ENCODE measurements around the gene ATXN2.
A peak's percentile ranks its signal among the peaks of the same experiment; 100 is the strongest.
"Not testable (repeated sequence)": the region's sequence is repeated elsewhere in the genome, so short reads cannot be mapped to it uniquely, and the experiment has no call there.

ATXN2 gene, protein sequence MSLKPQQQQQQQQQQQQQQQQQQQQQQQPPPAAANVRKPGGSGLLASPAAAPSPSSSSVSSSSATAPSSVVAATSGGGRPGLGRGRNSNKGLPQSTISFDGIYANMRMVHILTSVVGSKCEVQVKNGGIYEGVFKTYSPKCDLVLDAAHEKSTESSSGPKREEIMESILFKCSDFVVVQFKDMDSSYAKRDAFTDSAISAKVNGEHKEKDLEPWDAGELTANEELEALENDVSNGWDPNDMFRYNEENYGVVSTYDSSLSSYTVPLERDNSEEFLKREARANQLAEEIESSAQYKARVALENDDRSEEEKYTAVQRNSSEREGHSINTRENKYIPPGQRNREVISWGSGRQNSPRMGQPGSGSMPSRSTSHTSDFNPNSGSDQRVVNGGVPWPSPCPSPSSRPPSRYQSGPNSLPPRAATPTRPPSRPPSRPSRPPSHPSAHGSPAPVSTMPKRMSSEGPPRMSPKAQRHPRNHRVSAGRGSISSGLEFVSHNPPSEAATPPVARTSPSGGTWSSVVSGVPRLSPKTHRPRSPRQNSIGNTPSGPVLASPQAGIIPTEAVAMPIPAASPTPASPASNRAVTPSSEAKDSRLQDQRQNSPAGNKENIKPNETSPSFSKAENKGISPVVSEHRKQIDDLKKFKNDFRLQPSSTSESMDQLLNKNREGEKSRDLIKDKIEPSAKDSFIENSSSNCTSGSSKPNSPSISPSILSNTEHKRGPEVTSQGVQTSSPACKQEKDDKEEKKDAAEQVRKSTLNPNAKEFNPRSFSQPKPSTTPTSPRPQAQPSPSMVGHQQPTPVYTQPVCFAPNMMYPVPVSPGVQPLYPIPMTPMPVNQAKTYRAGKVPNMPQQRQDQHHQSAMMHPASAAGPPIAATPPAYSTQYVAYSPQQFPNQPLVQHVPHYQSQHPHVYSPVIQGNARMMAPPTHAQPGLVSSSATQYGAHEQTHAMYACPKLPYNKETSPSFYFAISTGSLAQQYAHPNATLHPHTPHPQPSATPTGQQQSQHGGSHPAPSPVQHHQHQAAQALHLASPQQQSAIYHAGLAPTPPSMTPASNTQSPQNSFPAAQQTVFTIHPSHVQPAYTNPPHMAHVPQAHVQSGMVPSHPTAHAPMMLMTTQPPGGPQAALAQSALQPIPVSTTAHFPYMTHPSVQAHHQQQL

DNA sequence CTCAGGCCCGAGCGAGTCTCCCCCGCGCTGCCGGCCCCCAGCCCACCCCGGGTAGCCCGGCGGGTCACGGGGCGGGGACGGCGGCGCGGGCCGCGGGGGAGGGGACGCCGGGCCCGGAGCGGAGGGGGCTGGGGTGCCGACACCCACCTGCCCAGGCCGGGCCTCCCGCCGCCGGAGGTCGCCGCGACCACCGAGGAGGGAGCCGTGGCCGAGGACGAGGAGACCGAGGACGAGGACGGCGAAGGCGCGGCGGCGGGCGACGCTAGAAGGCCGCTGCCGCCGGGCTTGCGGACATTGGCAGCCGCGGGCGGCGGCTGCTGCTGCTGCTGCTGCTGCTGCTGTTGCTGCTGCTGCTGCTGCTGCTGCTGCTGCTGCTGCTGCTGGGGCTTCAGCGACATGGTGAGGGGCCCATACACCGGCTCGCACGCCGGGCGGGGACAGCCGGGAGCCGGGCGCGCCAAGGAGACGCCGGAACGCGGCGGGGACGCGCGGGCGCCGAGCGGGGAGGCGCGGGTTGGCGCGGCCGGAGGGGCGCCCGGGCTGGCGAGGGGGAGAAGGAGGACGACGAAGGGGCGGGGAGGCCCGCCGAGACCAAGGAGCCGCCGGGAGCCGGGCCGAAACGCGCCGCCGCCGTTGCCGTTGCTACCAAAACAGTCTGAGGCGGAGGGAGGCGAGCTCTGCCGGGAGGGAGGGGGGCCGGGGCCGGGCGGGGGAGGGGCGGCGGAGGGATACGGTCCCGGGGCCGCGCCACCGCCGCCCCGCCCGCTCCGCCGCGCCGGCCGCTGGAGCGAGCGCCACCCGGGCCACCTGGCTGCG, at the start of gene ATXN2:
Gene ATXN2, minus strand, starts transcription at position 679 of the 816 bp plus-strand sequence. Its CDS starts 281 bp downstream, at position 398.
- peak; percentile 90 for DNase-seq

DNA sequence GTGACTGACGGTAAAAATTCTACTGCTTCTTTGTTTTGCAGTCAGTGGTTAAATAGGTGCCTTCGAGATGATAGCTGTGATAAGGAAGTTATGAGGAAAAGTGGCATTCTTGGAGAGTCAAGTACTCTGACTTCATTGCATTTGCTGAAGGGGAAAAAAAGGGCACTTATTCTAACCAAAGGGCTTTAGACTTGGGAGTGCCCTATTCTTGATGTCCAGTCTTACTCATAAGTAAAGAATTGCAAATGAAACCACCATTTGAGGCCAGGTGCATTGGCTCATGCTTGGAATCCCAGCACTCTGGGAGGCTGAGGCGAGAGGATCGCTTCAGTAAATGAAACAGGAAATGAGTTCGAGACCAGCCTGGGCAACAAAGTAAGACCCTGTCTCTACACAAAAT, 46.3 kb upstream of the ATXN2 start:
- no peak for DNase-seq

DNA sequence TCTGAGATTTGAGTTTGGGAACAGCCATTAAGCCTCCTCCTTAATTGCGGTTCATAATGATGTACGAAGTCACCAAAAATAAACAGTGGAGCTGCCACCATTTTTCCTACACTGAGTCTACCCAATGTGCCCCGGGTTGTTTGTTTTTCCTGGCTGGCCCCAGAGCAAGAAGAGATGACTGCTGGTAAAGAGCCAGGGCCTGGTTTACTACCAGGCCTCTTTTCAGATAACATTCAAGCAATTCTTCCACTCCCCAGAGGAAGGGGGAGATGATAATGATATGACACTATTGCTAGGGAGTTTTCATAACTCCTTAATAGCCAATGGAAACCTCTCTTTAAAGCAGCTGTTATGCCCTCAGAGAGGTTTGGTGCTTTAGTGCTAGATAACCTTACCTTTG, 44.3 kb upstream of the ATXN2 start:
- no peak for DNase-seq

DNA sequence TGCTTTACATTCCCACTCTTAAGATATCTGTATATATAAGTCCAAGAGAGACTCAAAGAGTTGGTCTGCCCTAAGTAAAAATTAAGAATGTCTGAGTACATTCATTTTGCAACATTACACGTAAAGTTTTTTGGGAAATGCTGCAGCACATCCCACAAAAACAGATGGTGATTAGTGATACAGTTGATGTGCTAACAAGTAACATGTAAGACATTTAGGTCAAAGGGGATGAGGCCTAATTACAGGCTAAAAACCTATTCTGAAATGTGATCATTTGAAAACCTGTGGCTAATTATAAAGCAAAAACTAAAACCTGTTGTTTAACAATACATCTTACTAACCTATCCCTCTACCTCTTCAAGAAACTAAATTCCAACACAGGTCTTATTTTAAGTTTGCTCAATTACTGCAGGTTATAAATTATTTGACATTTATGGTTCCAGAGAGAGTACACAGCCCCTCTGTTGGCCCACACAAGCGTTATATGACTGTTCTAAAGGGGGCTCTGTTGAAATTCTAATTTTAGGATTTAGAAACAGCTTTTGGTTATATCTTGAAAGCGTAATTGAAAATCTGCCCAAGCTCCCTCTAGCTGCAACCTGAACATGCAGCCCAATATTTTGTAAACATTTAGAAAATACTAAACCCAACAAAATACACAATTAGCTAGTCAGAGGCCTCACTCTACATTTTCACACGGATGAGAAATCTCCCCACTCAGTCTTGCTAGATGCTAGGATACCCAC, 43.7 kb upstream of the ATXN2 start:
- DNase-seq, result no peak

DNA sequence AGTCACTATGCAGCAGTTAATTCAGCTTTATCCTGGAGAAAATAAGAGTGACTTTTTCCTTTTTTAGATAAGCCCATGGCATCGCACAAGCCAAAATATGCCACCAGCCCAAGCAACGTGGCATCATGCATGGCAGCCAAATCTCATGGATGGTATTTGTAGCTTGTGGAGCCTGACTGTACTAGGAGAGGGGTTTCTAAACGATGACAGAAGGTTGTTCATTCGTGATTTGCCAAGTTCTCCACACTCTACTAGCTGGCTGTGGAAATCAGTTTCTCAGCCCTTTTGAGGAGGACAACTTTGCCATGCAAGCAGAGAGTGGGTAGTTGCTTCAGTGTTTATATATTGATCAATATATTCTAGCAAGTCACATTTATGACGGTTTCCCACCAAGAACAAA, 41.4 kb upstream of the ATXN2 start:
- DNase-seq, result no peak

DNA sequence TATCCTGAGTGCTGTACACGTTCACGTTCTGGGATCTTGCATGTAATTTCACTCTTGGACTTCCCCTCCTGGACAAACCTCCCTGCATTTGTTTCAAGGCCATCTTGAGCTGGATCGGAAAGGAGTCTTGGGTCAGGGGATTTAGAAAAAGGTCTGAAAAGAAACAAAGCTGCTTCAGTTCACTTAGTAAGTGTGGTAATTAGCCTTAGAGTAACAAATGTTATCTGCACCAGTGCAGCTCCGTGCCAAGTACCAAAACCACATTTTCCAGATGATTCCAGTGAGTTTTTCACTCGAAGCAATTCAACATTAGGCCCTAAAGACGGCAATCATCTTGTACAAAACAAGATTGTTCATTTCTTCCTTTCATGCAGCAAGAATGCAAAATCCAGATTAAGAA, 39.4 kb upstream of the ATXN2 start:
- DNase-seq, result no peak

DNA sequence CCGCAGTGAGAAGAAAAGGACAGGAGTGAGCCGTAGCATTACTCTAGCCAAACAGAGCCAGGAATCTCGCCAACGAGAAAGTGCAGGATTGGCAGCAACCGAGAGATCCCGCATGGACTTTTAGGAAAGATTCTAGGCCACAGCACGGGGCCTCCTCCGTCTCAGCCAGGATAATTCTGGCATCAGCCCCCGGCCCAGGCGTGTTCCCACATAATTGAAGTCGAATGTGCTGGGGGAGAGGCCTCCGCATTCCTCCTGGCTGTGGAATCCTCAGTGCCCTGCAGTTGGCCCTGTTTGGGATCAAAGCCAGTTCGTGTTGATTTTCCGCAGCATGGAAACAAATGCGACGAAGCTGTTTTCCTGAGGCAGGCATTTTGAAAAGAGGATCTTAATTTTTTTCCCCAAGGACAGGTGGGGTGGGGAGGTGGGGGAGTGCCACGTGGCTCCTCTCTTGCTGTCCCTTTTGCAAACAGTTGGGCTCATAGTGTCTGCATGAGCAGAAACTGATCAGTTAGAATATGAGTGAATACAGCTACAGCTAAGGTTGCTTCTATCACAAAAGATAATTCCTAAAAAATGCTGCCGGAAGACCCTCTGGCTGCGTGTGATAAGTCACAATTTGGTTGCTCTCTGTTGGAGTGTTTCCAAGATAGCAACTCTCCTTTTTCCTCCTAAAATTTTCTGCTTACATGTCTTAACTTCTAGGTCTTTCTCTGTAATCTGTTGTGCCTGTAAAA, 37.3 kb upstream of the ATXN2 start:
- peak; percentile 93 for DNase-seq

DNA sequence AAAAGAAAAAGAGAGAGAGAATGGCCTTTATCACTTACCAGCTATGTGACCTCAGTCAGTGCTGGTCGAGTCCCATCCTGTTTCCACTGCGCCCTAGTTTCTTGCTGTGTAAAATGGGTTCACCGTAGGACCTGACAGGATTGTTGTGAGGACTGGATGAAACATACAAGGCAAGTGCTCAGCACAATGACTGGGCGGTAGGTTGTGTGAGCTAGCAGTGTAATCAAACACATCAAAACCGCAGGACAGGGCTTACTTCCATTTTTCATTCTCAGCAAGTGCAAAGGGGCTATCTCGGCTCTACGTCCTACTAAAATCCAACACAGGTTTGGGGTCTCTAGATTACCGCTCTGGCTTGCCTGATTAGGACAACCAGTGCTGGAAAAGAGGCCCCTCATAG, 36.4 kb upstream of the ATXN2 start:
- no peak for DNase-seq

DNA sequence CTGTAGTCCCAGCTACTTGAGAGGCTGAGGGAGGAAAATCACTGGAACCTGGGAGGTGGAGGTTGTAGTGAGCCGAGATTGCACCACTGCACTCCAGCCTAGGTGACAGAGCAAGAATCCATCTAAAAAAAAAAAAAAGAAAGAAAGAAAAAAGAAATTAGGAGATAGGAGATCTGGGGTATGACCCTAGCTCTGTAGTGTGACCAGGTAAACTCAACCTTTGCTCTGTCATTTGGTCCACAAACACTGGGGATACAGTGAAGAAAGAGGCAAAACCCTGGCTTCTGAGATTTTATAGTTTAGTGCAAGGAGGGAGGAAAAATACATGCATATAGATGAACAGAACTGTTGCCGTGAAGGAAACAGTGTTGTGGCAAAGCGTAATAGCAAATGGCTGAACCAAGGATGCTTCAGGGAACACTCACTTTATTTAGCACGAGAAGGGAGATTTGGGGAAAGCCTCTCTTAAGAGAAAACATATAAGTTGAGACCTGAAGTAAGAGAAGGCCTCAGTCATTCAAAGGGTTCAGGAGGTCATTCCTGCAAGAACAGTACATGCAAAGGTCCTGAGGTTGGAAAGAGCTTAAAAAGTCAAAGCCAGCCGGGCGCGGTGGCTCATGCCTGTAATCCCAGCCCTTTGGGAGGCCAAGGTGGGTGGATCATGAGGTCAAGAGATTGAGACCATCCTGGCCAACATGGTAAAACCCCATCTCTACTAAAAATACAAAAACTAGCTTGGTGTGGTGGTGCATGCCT, 29.6 kb upstream of the ATXN2 start:
- no peak for DNase-seq

DNA sequence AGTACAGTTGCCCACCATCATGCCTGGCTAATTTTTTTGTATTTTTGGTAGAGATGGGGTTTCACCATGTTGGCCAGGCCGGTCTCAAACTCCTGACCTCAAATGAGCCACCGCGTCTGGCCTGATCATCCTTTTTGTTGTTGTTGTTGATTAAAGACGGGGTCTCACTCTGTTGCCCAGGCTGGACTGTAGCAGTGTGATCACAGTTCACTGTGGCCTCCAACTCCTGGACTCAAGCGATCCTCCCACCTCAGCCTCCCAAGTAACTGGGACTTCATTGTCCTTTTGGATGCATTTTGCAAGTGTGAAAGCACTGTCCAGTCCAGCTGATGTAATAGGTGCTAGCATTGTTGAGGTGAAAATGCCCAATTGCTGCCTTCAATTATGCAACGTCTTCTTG, 27.1 kb upstream of the ATXN2 start:
- no peak for DNase-seq

DNA sequence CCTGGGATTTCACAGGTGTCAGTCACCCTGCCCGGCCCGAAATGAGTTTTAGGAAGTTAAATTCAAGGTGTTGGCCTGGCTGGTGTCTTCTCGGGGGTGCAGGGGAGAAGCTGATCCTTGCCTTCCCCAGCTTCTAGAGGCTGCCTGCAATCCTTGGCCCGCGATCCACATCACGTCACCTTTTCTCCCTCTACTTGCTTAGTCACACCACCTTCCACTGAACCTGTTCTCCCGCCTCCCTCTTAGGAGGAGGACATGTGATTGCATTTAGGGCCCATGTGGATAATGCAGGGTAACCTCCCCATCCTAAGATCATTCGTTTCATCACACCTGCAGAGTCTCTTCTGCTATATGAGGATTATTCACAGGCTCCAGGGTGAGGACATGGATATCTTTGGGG, 25.4 kb upstream of the ATXN2 start:
- DNase-seq, result no peak

DNA sequence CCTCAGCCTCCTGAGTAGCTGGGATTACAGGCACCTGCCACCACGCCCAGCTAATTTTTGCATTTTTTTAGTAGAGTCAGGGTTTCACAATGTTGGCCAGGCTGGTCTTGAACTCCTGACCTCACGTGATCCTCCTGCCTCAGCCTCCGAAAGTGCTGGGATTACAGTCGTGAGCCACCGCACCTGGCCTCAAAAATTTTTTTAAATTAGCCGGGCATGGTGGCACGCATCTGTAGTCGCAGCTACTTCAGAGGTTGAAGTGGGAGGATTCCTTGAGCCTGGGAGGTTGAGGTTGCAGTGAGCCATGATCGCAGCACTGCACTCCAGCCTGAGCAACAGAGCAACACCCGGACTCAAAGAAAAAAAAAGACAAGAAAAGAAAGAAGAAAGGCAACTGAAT, 18.7 kb upstream of the ATXN2 start:
- not testable (repeated sequence) for DNase-seq

DNA sequence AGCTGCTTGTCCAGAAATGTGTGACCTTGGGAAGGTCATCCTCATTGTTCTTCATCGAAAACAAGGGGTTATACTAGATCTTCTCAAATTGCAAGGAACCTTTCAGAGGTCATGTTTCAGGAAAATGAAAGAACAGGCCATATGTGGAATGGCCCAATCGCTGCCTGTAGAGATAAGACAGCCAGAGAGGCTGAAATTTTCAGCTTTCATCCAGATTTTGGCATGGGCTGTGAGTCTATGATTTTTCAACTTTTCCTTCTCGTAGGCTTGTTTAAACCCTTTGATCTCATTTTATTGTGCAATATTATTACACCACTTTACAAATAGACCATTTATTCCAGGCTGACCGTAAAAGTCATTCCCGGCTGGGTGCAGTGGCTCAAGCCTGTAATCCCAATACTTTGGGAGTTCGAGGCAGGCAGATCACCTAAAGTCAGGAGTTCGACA, 17.1 kb upstream of the ATXN2 start:
- no peak for DNase-seq

DNA sequence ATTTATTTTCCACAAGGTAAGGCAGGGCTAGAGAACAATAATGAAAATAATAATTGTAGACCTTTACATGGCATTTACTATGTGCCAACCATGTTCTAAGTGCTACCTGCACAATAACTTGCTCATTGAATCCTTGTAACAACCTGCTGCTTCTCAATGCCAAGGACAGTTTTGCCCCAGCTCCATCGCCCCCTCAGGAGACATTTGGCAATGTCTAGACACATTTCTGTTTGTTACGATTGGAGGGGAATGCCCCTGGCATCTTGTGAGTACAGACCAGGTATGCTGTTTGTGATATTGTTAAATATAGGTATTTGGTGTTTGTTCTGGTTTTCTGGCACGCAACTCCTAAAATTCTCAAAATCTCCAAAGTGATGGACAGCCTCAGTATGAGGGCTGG, 8.1 kb upstream of the ATXN2 start:
- DNase-seq, result no peak

DNA sequence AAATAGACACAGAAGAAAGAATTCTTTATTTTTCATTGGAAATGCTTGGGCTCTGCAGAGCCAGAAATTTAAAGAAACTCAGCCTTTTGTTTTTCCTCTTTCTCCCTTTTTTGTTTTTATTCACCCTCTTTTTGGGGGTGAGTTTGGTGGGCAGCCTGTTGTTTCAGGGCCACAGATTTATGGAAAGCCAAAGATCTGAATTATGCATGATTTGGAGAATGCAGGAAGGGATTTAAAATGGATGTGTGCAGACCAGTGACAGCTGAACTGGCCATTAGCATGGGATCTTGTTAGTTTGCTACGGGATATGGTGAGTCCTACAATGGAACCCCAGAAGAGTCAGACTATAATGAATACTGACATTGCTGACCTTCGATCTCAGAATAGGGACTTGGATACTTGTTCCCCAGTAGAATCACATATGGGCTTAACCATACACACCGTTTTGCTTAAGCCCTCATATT, 7.7 kb upstream of the ATXN2 start:
- DNase-seq, result no peak

DNA sequence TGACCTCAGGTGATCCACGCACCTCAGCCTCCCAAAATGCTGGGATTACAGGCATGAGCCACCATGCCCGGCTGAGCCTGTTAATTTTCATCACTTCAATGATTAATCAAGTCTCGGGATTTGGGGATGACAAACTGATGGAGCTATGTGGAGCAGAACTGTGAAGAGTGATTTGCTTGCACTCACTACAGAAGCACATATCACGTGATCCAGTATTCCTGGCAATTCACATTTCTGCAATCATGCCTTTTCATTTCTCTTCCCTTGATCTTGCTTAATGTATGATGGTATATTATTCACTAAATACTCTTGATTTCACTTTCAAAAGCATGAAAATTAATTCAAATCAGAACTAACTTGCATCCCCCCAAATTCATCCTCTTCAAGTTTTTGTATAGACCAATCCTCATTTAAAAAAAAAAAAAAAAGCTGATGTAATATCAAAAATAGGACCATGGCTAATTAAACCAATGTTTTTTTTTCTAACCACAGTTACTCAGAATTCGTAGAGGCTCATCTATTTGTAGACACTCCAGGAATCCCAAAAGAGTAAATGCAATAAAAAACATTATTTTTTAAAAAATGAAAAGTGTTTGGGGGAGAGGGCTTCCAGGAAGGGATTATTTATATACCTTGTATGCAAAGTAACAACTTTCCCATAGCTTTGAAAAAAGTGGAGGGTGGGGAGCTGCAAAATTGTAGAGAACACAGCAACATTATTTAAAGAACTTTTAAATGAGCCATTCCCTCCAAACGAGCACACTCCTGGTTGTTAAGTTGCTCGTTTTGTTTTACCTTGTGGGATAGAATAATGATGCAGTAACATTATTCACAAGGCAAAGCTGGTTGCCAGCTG, 7.0 kb upstream of the ATXN2 start:
- no peak for DNase-seq

DNA sequence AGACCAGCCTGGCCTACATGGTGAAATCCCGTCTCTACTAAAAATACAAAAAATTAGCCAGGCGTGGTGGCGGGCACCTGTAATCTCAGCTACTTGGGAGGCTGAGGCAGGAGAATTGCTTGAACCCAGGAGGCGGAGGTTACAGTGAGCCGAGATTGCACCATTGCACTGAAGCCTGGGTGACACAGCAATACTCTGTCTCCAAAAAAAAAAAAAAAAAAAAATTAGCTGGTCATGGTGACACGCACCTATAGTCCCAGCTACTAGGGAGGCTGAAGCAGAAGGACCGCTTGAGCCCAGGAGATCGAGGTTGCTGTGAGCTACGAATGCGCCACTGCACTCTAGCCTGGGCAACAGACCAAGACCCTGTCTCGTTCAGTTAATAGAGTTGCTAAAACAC, 3.7 kb upstream of the ATXN2 start:
- DNase-seq, result not testable (repeated sequence)

DNA sequence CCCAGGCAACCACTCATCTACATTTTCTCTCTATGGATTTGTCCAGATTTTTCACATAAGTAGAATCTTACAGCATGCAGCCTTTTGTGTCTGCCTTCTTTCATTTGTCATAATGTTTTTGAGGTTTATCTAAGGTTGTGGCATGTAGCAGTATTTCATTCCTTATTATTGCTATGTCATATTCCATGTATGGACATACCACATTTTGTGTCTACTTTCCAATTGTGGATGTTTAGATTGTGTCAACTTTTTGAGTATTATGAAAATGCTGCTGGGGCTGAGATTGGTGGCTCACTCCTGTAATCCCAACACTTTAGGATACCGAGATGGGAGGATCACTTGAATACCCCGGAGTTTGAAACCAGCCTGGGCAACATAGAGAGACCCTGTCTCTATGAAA, 3.2 kb upstream of the ATXN2 start:
- DNase-seq, result no peak

DNA sequence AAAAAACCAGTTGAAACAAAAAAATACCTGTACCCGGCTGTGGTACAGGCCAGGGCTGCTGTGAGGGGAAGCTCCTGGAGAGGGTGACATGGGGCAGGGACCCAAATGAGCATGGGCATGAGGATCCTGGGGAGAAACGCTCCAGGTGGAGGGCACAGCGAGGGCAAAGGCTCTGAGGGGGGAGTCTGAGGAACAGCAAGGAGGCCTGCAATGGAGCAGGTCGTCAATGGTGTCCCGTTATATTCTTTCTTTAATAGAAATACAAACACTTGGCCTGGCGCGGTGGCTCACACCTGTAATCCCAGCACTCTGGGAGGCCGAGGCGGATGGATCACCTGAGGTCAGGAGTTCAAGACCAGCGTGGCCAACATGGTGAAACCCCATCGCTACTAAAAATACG, 1.9 kb upstream of the ATXN2 start:
- DNase-seq, result not testable (repeated sequence)
